GM12878 (cell line): ENCODE results near the gene PLEKHA6. TPM values are rescaled to one million over a fixed set of nuclear protein-coding genes. Genes with fewer than 3 reads are reported as not detected.

Experiments used
- ASH2L ChIP-seq: fragments of 300-600, 200-600 bp; sonication (generic); IDR thresholded peaks from 2 replicates; pipeline ENCODE4 v1.6.1; 2017; ENCODE audit warnings: low read depth, mild to moderate bottlenecking, borderline replicate concordance
- ATF2 ChIP-seq: IDR thresholded peaks from 2 replicates; pipeline ENCODE4 v1.6.1; 2012; ENCODE audit warnings: low read length, inconsistent platforms
- BCL11A ChIP-seq: IDR thresholded peaks from 2 replicates; pipeline ENCODE4 v1.6.1; 2011; ENCODE audit warnings: low read depth, low read length
- E2F8 ChIP-seq: fragments of 450-650 bp; IDR thresholded peaks from 2 replicates; pipeline ENCODE4 v1.6.1; 2018; ENCODE audit warnings: mild to moderate bottlenecking, low read depth, moderate library complexity; ENCODE audit not compliant: partially characterized antibody
- MEF2B ChIP-seq: fragments of 450-650 bp; IDR thresholded peaks from 2 replicates; pipeline ENCODE4 v1.6.1; 2018; ENCODE audit warnings: mild to moderate bottlenecking, moderate library complexity; ENCODE audit not compliant: partially characterized antibody, poor library complexity, severe bottlenecking
- NFXL1 ChIP-seq: fragments of 450-650 bp; IDR thresholded peaks from 2 replicates; pipeline ENCODE4 v1.6.1; 2017; ENCODE audit warnings: antibody characterized with exemption, mild to moderate bottlenecking, borderline replicate concordance
- NKRF ChIP-seq: fragments of 450-650 bp; conservative IDR thresholded peaks from 2 replicates; pipeline ENCODE4 v1.6.1; 2017; ENCODE audit warnings: mild to moderate bottlenecking, moderate library complexity
- NR2C2 ChIP-seq: IDR thresholded peaks from 2 replicates; pipeline ENCODE4 v1.6.1; 2011; ENCODE audit warnings: borderline replicate concordance, low read depth; ENCODE audit not compliant: control insufficient read depth, insufficient read length
- POU2F2 ChIP-seq: IDR thresholded peaks from 3 replicates; pipeline ENCODE4 v1.6.1; 2011; ENCODE audit warnings: low read depth, mild to moderate bottlenecking, low read length, borderline replicate concordance
- RAD21 ChIP-seq: IDR thresholded peaks from 2 replicates; pipeline ENCODE4 v1.6.1; 2011; ENCODE audit warnings: mild to moderate bottlenecking, low read depth, low read length, moderate library complexity; ENCODE audit not compliant: insufficient read depth
- SIN3A ChIP-seq: IDR thresholded peaks from 2 replicates; pipeline ENCODE4 v1.6.1; 2012; ENCODE audit warnings: low read depth, low read length, improper control_type of control experiment
- STAT3 ChIP-seq: IDR thresholded peaks from 2 replicates; pipeline ENCODE4 v1.6.1; 2011; ENCODE audit warnings: low read depth, low read length, improper control_type of control experiment
- ZNF592 ChIP-seq: fragments of 450-650 bp; IDR thresholded peaks from 2 replicates; pipeline ENCODE4 v1.6.1; 2017; ENCODE audit warnings: mild to moderate bottlenecking, moderate library complexity
- ZNF622 ChIP-seq: fragments of 450-650 bp; IDR thresholded peaks from 2 replicates; pipeline ENCODE4 v1.6.1; 2017; ENCODE audit warnings: mild to moderate bottlenecking, inconsistent platforms
- polyA plus RNA-seq, 11 experiments: library from polyadenylated mRNA; depleted of rRNA in 4 of 11; unstranded in 6 of 11; stranded (reverse) in 5 of 11; fragments of >200 nt; fragmentation: Nextera tagmentation in 4 of 11; fragmentation: Illumina TruSeq in 1 of 11; extraction: Ambion mirVana in 4 of 11; extraction: Trizol in 1 of 11; gene quantifications; 1 replicate in 1 of 11; 2 replicates in 10 of 11; pipeline versions ENCODE4 v1.2.1 to v1.2.3, GENCODE V29; 2011 to 2016; ENCODE audit warnings: inconsistent platforms in 2 of 11, missing spikeins in 2 of 11, low read depth in 1 of 11
- total RNA-seq, 4 experiments: library from RNA; depleted of rRNA in 3 of 4; stranded (reverse); fragments of >200 nt in 3 of 4; fragmentation: Illumina TruSeq in 1 of 4; extraction: Trizol in 1 of 4; gene quantifications; 2 replicates each; pipeline versions ENCODE4 v1.2.1 to v1.2.3, GENCODE V29; 2013 to 2021

Gene PLEKHA6
- total and polyA plus RNA-seq, 10 of the 15 experiments (the other 5 are each of a cell fraction or from before 2014, with no cell fraction given), result 0.04 to 0.81 (median 0.19) TPM; not detected in 4

- no peak for TF ChIP-seq ZNF592
- no peak for TF ChIP-seq NFXL1
- no peak for TF ChIP-seq SIN3A
- TF ChIP-seq ATF2, result no peak
- no peak for TF ChIP-seq STAT3
- TF ChIP-seq RAD21, result no peak
- no peak for TF ChIP-seq NR2C2
- TF ChIP-seq MEF2B, result no peak
- no peak for TF ChIP-seq BCL11A
- TF ChIP-seq NKRF, result no peak
- no peak for TF ChIP-seq ZNF622
- TF ChIP-seq POU2F2, result no peak
- no peak for TF ChIP-seq ASH2L
- no peak for TF ChIP-seq E2F8
- TF ChIP-seq, all 136 proteins: peak for 0
Observed at GRCh38 chr1:204242920-204243319, 116.8 kb downstream of the PLEKHA6 start (continued).
